Measurements from ENCODE around the gene C19orf33.
"Not testable (repeated sequence)": the region's sequence is repeated elsewhere in the genome, so short reads cannot be mapped to it uniquely, and the experiment has no call there.

The C19orf33 gene

GRCh38 chr19:38309615-38310278 lies 5.7 kb downstream of the C19orf33 start:
- DNase-seq: no peak

- DNase-seq: no peak
Observed at GRCh38 chr19:38310279-38310670, 6.2 kb downstream of the C19orf33 start.

GRCh38 chr19:38310986-38311385 lies 6.9 kb downstream of the C19orf33 start:
- no peak for DNase-seq

GRCh38 chr19:38315657-38316476 lies 11.8 kb downstream of the C19orf33 start, which contains the start of gene YIF1B:
Gene YIF1B, minus strand, starts transcription at chr19:38315947. Its CDS starts 30 bp downstream, at chr19:38315917.
- peak; percentile 98 for DNase-seq

GRCh38 chr19:38316477-38317067 lies 12.5 kb downstream of the C19orf33 start:
- peak; percentile 59 to 72 for DNase-seq

- peak; percentile 86 to 89 for DNase-seq
Observed at GRCh38 chr19:38317104-38317612, 13.1 kb downstream of the C19orf33 start.

GRCh38 chr19:38318660-38319059 lies 14.6 kb downstream of the C19orf33 start:
- peak in 1 of 2 experiments; percentile 4 for DNase-seq

- DNase-seq: peak; percentile 26 to 49
Observed at GRCh38 chr19:38319421-38320258, 15.6 kb downstream of the C19orf33 start, which contains the start of gene KCNK6. Gene KCNK6, plus strand, starts transcription at chr19:38319845. Its CDS starts 106 bp downstream, at chr19:38319951.

GRCh38 chr19:38320969-38321339 lies 16.9 kb downstream of the C19orf33 start:
- DNase-seq: no peak

- DNase-seq: no peak
Observed at GRCh38 chr19:38321646-38322196, 17.7 kb downstream of the C19orf33 start.

- DNase-seq: no peak
Observed at GRCh38 chr19:38323291-38323690, 19.2 kb downstream of the C19orf33 start.

GRCh38 chr19:38324431-38324830 lies 20.4 kb downstream of the C19orf33 start:
- no peak for DNase-seq

- DNase-seq: no peak
Observed at GRCh38 chr19:38326591-38326990, 22.5 kb downstream of the C19orf33 start.

GRCh38 chr19:38329651-38330050 lies 25.6 kb downstream of the C19orf33 start:
- DNase-seq: no peak

- no peak for DNase-seq
Observed at GRCh38 chr19:38331728-38332127, 27.7 kb downstream of the C19orf33 start.

- no peak for DNase-seq
Observed at GRCh38 chr19:38333245-38333644, 29.2 kb downstream of the C19orf33 start.

GRCh38 chr19:38335949-38336637 lies 32.0 kb downstream of the C19orf33 start:
- peak; percentile 97 to 98 for DNase-seq

GRCh38 chr19:38336638-38337359 lies 32.7 kb downstream of the C19orf33 start:
- DNase-seq: peak; percentile 97 to 98

GRCh38 chr19:38337360-38337653 lies 33.3 kb downstream of the C19orf33 start:
- no peak for DNase-seq

GRCh38 chr19:38339011-38339410 lies 35.0 kb downstream of the C19orf33 start:
- not testable (repeated sequence) for DNase-seq

- no peak for DNase-seq
Observed at GRCh38 chr19:38340927-38341326, 36.9 kb downstream of the C19orf33 start.
